ENCODE data around the gene SETDB2. TPM values are rescaled to one million over a fixed set of nuclear protein-coding genes. Genes with fewer than 3 reads are reported as not detected.

The SETDB2 gene
- total and polyA plus RNA-seq, 2 of the 13 experiments (the other 11 are each of a cell fraction or from before 2014, with no cell fraction given): 8.1 to 8.7 TPM

DNA sequence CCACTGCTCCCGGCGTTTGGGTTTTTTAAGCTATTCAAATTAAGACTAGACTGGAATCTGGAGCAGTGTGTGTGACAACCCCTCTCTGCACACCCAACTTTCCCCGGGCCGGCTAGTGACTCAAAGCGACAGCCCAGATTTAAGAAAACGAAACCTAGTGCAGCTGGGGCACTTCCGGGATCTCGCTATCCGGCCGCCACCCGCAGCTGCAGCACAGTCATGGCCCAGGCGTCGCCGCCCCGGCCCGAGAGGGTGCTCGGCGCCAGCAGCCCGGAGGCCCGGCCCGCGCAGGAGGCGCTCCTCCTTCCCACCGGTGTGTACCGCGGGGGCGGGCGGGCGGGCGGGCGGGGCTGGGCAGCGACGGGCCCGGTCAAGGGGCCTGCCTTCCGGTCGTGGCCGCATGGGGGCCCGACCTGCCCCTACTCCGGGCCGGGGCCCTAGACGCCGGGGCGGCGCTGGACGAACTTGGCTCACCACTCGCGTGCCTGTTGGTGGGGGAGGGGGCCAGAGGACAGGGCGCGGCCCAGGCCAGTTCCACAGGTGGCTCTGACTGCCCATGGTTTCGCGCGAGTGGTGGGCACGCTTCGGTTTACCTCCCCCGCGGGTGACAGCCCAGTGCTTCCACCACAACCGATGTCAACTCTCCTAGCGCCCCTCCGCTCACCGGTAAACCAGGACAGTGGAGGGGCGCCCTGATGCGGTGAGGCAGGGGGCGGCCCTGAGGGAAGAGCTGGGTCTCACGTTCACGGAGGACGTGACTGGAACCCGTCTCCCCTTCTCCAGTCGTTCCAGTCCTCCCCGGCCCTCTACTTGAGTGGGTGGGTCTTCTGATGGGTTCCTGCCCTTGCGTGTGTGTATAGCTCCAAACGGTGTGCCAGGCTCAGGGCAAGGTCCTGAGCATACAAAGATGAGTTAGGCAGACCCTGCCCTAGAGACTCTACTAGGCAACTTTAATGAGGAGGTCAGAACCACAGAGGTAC is 52.0 kb downstream of the SETDB2 start, which contains the start of gene PHF11 (continued):
- TF ChIP-seq, protein P1, sequence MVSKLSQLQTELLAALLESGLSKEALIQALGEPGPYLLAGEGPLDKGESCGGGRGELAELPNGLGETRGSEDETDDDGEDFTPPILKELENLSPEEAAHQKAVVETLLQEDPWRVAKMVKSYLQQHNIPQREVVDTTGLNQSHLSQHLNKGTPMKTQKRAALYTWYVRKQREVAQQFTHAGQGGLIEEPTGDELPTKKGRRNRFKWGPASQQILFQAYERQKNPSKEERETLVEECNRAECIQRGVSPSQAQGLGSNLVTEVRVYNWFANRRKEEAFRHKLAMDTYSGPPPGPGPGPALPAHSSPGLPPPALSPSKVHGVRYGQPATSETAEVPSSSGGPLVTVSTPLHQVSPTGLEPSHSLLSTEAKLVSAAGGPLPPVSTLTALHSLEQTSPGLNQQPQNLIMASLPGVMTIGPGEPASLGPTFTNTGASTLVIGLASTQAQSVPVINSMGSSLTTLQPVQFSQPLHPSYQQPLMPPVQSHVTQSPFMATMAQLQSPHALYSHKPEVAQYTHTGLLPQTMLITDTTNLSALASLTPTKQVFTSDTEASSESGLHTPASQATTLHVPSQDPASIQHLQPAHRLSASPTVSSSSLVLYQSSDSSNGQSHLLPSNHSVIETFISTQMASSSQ (IDR thresholded peaks at IDR 0.05; ENCODE audit: low read depth): no peak
- TF ChIP-seq, protein P1 (CRISPR knock-in tag; IDR thresholded peaks at IDR 0.05; ENCODE audit: borderline replicate concordance): no peak
- TF ChIP-seq, protein P2, sequence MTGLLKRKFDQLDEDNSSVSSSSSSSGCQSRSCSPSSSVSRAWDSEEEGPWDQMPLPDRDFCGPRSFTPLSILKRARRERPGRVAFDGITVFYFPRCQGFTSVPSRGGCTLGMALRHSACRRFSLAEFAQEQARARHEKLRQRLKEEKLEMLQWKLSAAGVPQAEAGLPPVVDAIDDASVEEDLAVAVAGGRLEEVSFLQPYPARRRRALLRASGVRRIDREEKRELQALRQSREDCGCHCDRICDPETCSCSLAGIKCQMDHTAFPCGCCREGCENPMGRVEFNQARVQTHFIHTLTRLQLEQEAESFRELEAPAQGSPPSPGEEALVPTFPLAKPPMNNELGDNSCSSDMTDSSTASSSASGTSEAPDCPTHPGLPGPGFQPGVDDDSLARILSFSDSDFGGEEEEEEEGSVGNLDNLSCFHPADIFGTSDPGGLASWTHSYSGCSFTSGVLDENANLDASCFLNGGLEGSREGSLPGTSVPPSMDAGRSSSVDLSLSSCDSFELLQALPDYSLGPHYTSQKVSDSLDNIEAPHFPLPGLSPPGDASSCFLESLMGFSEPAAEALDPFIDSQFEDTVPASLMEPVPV (CRISPR knock-in tag; IDR thresholded peaks at IDR 0.05): peak; percentile 54; the same call in 1 of the 2 replicates
- no peak for TF ChIP-seq KLF13 (CRISPR knock-in tag; IDR thresholded peaks at IDR 0.05)
- peak; percentile 66; the same call in 1 of the 2 replicates for TF ChIP-seq ZNF83 (CRISPR knock-in tag; IDR thresholded peaks at IDR 0.05; ENCODE audit: borderline replicate concordance)
- no peak for TF ChIP-seq RNF2 (conservative IDR thresholded peaks at IDR 0.05; ENCODE audit: low read depth)
- no peak for TF ChIP-seq SETDB1 (CRISPR knock-in tag; IDR thresholded peaks at IDR 0.05; ENCODE audit: borderline replicate concordance)
- no peak; the same call in 1 of the 2 replicates for TF ChIP-seq FOXC1 (CRISPR knock-in tag; IDR thresholded peaks at IDR 0.05; ENCODE audit: borderline replicate concordance)
- peak; percentile 69; the same call in 1 of the 2 replicates for TF ChIP-seq ZNF225 (CRISPR knock-in tag; IDR thresholded peaks at IDR 0.05)
- TF ChIP-seq ZBTB20 (CRISPR knock-in tag; IDR thresholded peaks at IDR 0.05; ENCODE audit: borderline replicate concordance, low read depth): no peak
- TF ChIP-seq SUZ12 (IDR thresholded peaks at IDR 0.05; ENCODE audit: low read depth, low read length): no peak
- TF ChIP-seq ZNF20 (CRISPR knock-in tag; IDR thresholded peaks at IDR 0.05): no peak
- TF ChIP-seq SNAPC2 (CRISPR knock-in tag; IDR thresholded peaks at IDR 0.05): no peak
- TF ChIP-seq, protein P3, sequence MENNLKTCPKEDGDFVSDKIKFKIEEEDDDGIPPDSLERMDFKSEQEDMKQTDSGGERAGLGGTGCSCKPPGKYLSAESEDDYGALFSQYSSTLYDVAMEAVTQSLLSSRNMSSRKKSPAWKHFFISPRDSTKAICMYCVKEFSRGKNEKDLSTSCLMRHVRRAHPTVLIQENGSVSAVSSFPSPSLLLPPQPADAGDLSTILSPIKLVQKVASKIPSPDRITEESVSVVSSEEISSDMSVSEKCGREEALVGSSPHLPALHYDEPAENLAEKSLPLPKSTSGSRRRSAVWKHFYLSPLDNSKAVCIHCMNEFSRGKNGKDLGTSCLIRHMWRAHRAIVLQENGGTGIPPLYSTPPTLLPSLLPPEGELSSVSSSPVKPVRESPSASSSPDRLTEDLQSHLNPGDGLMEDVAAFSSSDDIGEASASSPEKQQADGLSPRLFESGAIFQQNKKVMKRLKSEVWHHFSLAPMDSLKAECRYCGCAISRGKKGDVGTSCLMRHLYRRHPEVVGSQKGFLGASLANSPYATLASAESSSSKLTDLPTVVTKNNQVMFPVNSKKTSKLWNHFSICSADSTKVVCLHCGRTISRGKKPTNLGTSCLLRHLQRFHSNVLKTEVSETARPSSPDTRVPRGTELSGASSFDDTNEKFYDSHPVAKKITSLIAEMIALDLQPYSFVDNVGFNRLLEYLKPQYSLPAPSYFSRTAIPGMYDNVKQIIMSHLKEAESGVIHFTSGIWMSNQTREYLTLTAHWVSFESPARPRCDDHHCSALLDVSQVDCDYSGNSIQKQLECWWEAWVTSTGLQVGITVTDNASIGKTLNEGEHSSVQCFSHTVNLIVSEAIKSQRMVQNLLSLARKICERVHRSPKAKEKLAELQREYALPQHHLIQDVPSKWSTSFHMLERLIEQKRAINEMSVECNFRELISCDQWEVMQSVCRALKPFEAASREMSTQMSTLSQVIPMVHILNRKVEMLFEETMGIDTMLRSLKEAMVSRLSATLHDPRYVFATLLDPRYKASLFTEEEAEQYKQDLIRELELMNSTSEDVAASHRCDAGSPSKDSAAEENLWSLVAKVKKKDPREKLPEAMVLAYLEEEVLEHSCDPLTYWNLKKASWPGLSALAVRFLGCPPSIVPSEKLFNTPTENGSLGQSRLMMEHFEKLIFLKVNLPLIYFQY (CRISPR knock-in tag; IDR thresholded peaks at IDR 0.05; ENCODE audit: borderline replicate concordance): no peak
- TF ChIP-seq ZNF451 (CRISPR knock-in tag; IDR thresholded peaks at IDR 0.05): no peak
- no peak; the same call in 1 of the 2 replicates for TF ChIP-seq ZNF790 (CRISPR knock-in tag; IDR thresholded peaks at IDR 0.05; ENCODE audit: borderline replicate concordance)
- TF ChIP-seq JDP2 (CRISPR knock-in tag; IDR thresholded peaks at IDR 0.05; ENCODE audit: borderline replicate concordance): no peak
- no peak for TF ChIP-seq ZEB1 (IDR thresholded peaks at IDR 0.05; ENCODE audit: insufficient replicate concordance, low read depth)
- no peak for TF ChIP-seq CHD2 (IDR thresholded peaks at IDR 0.05; ENCODE audit: low read depth, low read length)
